LoVo (cell line): ENCODE data around the gene THAP6.
"Not testable (repeated sequence)": the region's sequence is repeated elsewhere in the genome, so short reads cannot be mapped to it uniquely, and the experiment has no call there.

Experiments used
- DNase-seq: peaks from one replicate; pipeline ENCODE4 v3.0.0-alpha.2; 2016; ENCODE audit warnings: low spot score

Gene THAP6

GRCh38 chr4:75525910-75526309 lies 11.6 kb downstream of the THAP6 start:
- no peak for DNase-seq

- DNase-seq, result no peak
Observed at GRCh38 chr4:75527482-75527881, 13.2 kb downstream of the THAP6 start.

- DNase-seq, result no peak
Observed at GRCh38 chr4:75530556-75531322, 16.5 kb downstream of the THAP6 start.

- not testable (repeated sequence) for DNase-seq
Observed at GRCh38 chr4:75531536-75532143, 17.4 kb downstream of the THAP6 start.

GRCh38 chr4:75533339-75533887 lies 19.1 kb downstream of the THAP6 start:
- DNase-seq, result not testable (repeated sequence)

GRCh38 chr4:75533926-75534325 lies 19.7 kb downstream of the THAP6 start:
- DNase-seq, result not testable (repeated sequence)

- DNase-seq, result not testable (repeated sequence)
Observed at GRCh38 chr4:75537308-75537707, 23.0 kb downstream of the THAP6 start.

- peak; percentile 15 for DNase-seq
Observed at GRCh38 chr4:75542824-75543223, 28.6 kb downstream of the THAP6 start.

GRCh38 chr4:75544220-75544619 lies 29.9 kb downstream of the THAP6 start:
- DNase-seq, result not testable (repeated sequence)

GRCh38 chr4:75544870-75545269 lies 30.6 kb downstream of the THAP6 start:
- no peak for DNase-seq

- no peak for DNase-seq
Observed at GRCh38 chr4:75545526-75545925, 31.3 kb downstream of the THAP6 start.

- no peak for DNase-seq
Observed at GRCh38 chr4:75547647-75548387, 33.5 kb downstream of the THAP6 start.

GRCh38 chr4:75549019-75549418 lies 34.7 kb downstream of the THAP6 start:
- DNase-seq, result no peak

- no peak for DNase-seq
Observed at GRCh38 chr4:75552452-75552851, 38.2 kb downstream of the THAP6 start.

- DNase-seq, result peak; percentile 23
Observed at GRCh38 chr4:75555294-75556164, 41.3 kb downstream of the THAP6 start, which contains the start of gene ODAPH. Gene ODAPH, plus strand, starts transcription at chr4:75556066. Its CDS starts 17 bp downstream, at chr4:75556083.

- no peak for DNase-seq
Observed at GRCh38 chr4:75557696-75558095, 43.4 kb downstream of the THAP6 start.

GRCh38 chr4:75561789-75562188 lies 47.5 kb downstream of the THAP6 start:
- no peak for DNase-seq

GRCh38 chr4:75564023-75564422 lies 49.8 kb downstream of the THAP6 start:
- DNase-seq, result no peak

GRCh38 chr4:75565481-75565880 lies 51.2 kb downstream of the THAP6 start:
- DNase-seq, result no peak

- no peak for DNase-seq
Observed at GRCh38 chr4:75566911-75567310, 52.6 kb downstream of the THAP6 start.

GRCh38 chr4:75567725-75568124 lies 53.5 kb downstream of the THAP6 start:
- no peak for DNase-seq
